Stimulated activated CD4-positive, alpha-beta T cell treated with anti-CD3 and anti-CD28 coated beads, Interleukin-1b, Interleukin-23, amount 100 ng/mL, for 24 hours (primary cell): ENCODE data around the gene SH2D7.

Experiments
- DNase-seq, 4 experiments: peaks; one replicate each; pipeline ENCODE4 v3.0.0-alpha.2; 2020; ENCODE audit warnings: low read depth in 4 of 4, low spot score in 1 of 4

The SH2D7 gene

GRCh38 chr15:78092261-78093041 lies at the start of gene SH2D7:
TSS of gene SH2D7 (plus strand) at chr15:78092561. CDS start at chr15:78092585, 24 bp downstream.
- DNase-seq = no peak

GRCh38 chr15:78044407-78045155 lies 47.8 kb upstream of the SH2D7 start:
- DNase-seq = no peak

- DNase-seq = no peak
Measured at GRCh38 chr15:78045189-78045588, 47.2 kb upstream of the SH2D7 start.

DNA sequence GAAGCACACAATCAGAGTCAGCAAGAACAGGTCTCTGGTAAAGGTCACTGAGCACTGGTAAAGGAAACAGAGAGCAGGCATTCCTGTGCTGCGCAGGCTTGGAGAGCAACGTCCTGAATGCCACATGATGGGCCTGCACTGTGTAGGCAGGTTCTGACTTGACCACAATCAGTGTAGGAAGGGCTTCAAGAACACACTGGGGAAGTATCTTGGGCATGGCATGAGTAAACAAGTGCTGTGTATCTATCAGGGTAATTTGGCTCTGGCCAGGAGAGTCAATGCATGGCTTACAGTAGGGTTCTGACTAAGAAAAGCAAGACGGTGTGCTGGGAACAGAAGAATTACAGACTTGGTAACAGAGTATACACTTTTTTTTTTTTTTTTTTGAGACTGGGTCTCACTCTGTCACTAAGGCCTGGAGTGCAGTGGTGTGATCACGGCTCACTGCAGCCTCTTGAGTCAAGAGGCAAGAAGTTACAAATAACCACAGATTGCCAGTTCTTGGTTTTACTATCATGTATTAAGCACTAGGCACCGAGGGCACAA lies 45.5 kb upstream of the SH2D7 start:
- DNase-seq = no peak

DNA sequence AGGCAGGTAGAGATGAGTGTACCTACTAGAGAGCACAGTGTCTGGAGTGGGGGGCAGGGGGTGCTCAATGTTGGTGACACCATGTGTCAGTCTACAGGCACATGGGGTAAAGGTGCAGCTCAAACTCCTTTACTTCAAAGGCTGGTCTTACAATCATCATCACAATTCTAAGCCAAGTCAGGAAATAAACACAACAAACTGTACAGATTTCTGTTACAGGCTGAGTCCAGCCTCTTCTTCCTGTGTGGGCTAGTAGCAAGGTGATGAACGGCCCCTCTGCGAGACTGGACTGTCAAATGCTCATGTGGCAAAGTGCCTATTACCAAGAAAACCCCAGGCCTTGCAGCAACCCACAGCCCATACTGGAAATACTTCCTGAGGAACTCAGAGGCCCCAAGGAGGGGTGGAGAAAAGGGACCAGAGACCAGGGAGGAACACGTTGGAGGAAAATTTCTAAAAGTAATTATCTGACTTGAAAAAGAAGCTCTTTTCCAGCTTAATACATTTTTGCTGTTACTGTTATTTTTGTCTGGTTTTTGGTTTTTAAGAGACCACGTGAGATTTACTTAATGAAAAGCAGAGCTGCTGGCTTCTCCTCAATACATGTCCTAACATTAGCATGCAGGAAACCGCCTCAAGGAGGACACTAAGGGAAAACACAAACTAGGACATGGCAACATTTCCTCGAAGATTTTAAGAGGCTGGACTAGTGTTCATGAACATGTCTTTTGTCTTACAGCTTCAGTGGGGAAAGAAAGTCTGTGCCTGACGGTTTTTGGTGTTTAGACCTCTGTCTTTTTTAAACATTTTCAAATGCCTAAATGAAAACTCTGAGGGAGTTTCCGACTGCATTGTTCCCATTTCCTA lies 44.4 kb upstream of the SH2D7 start:
- no peak for DNase-seq

DNA sequence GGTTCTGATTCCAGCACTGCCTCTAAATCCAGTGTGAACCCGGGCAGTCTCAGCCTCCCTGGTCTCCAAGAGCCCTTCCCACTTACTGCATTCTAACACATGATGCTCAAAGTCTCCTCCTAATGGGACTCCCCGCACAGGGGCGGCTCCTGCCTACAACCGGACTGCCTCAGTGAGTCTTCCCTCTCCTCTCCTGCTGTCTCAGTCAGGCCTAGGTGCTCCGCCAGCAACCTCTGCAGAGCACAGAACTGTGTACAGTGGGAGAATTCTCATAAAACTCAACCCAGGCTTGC lies 43.8 kb upstream of the SH2D7 start:
- no peak for DNase-seq

GRCh38 chr15:78049691-78050440 lies 42.5 kb upstream of the SH2D7 start:
- DNase-seq = peak in 2 of 4 experiments; percentile 57 to 67

DNA sequence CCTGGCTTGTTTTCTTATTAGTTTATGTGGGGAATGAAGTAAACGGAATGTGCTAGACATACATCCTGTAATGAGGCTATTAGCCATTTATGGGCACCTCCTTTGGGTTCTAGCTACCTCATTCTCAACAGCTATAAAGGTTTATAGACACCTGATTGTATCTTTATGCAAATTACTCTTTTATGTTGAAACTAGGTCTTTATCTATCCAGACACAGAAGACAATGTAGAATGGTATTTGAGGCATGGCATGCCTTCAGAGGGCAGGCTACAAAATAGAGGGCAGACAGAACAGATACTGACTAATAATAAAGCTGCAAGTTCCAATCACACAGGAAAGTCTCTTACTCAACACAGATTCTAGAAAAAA lies 41.9 kb upstream of the SH2D7 start:
- no peak for DNase-seq

GRCh38 chr15:78050826-78051225 lies 41.5 kb upstream of the SH2D7 start:
- DNase-seq = no peak

DNA sequence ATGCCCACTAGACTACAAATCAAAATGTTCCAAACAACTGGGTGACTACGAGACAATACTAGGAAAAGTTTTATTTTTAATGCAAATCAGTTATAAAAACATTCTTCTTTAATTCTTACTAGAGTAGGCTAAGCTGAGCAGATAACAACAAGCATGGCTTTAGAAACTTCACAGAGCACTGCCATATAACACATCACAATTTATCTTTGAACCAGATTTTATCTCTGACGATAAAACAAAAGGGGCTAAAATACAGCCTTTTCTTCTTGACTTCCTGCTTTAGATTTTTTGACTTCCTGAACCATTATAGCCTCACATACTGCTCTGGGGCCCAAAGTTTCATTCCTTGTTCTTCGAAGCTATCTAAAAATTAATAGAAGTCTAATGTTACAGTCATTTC lies 40.8 kb upstream of the SH2D7 start:
- no peak for DNase-seq

DNA sequence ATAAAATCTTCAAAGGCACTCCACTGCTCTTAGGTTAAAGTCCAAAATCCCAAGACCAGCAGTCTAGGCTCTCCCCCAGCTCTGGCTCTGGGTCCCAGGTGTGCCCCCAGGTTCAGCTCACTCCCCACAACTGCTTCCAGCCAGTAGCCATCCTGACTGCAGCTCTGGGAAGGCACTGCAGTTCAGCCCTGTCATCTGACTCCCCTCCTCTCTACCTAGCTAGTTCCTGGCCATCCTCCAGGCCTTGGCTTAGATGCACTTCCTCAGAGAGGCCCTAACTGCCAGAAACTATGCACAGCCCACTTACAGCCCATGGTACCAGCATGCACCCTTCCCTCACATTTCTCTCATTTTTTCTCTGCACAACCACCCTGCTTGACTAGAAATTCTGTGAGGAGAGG lies 40.4 kb upstream of the SH2D7 start:
- DNase-seq = no peak

GRCh38 chr15:78052545-78052944 lies 39.8 kb upstream of the SH2D7 start:
- no peak for DNase-seq

GRCh38 chr15:78054518-78054917 lies 37.8 kb upstream of the SH2D7 start:
- no peak for DNase-seq

- no peak for DNase-seq
Measured at GRCh38 chr15:78054966-78055365, 37.4 kb upstream of the SH2D7 start.

GRCh38 chr15:78055919-78056713 lies 36.2 kb upstream of the SH2D7 start:
- DNase-seq = no peak

DNA sequence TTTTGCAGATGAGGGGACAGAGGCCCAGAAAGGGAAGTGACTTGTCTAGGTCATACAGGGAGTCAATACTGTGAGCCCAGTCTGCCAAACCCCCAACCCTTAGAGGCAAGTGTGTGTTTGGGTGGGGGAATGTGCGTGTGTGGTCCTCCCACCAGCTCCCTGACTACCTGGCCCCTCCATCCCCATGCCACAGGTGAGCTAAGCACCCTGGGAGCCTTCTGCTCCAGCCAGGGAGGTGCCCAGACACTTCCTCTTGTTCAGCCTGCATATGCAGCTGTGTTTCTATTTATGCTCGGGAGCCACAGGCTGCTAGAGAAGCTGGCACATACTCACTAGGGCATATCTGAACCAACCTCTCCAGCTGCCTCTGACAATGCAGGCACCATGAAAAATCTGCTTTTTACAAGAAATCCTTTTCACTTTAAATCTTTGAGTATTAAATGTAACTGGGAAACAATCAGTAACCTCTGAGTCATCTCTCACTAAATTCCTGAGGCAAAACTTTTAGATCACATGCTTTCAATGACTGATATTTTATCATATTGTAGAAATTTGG lies 35.6 kb upstream of the SH2D7 start:
- DNase-seq = no peak

DNA sequence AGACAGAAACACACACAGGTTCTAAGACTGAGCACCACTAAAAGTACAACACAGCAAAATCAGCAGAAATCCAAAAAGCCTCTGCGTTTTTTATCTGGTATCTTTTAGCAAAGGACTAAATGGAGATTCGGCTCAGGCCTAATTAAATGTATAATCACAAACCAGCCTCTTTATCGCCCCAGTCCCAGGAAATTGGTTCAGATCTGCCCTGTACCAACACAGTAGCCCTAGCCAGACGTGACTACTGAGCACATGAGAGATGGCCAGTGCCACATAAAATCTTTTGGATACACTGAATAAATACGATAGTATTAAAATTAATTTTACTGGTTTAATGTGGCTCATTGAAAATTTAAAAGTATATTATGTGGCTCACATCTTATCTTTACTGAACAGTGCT lies 34.6 kb upstream of the SH2D7 start:
- DNase-seq = no peak

DNA sequence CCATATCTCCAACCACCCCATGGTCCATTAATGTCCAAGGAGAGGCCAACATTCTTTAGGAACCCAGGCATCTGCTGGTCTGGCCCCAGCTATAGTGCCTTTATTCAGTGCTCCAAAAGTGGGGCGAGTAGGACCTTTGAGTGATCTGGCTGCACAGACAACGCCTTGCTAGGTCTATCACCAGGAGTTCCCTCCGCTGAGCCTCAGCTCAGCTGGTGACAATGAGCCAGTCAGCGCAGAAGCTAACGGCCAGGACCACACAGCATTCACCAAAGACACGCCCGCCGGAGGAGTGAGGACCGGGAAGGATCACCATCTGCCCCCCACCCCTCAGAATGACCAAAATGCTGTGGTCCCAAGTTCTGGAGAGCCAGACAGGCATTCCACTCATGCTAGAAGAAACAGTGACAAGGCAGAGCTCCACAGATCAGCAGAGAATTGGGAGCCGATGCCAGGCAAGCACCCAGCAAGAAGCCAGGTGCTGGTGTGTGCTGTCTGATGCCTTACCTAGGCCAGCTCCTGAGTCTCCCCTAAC lies 33.9 kb upstream of the SH2D7 start:
- no peak for DNase-seq

GRCh38 chr15:78059110-78059839 lies 33.1 kb upstream of the SH2D7 start:
- DNase-seq = no peak
